K562 (cell line): ENCODE measurements around the gene IL5.
A peak's percentile ranks its signal among the peaks of the same experiment; 100 is the strongest.

Experiments
- EP300 ChIP-seq: IDR thresholded peaks from 2 replicates; pipeline ENCODE4 v1.6.1; 2012; ENCODE audit warnings: low read length, improper control_type of control experiment
- KDM1A ChIP-seq, 2 experiments: fragments of 450-650 bp; IDR thresholded peaks; 2 replicates each; pipeline ENCODE4 v1.6.1; 2016; ENCODE audit warnings: mild to moderate bottlenecking in 2 of 2
- NFE2 ChIP-seq: IDR thresholded peaks from 2 replicates; pipeline ENCODE4 v1.6.1; 2014; ENCODE audit warnings: antibody characterized with exemption, low read depth
- NR1H2 ChIP-seq: sonication (generic); formaldehyde crosslinking; IDR thresholded peaks from 2 replicates; pipeline ENCODE4 v1.4.0; 2020; ENCODE audit warnings: mild to moderate bottlenecking, missing genetic modification reagents
- NR2C1 ChIP-seq, 2 experiments: fragments of 450-650 bp; IDR thresholded peaks; 2 replicates each; pipeline ENCODE4 v1.6.1; 2017; ENCODE audit warnings: mild to moderate bottlenecking in 2 of 2, antibody characterized with exemption in 1 of 2, inconsistent platforms in 1 of 2, missing compliant biosample characterization in 1 of 2, missing genetic modification characterization in 1 of 2
- ZNF3 ChIP-seq: fragments of 250-450 bp; sonication (Bioruptor Pico); IDR thresholded peaks from 2 replicates; pipeline ENCODE4 v1.5.0; 2021; ENCODE audit warnings: mild to moderate bottlenecking, moderate library complexity
- TF ChIP-seq, protein P1 (sequence below): sonication (generic); formaldehyde crosslinking; IDR thresholded peaks from 2 replicates; pipeline ENCODE4 v1.8.1; 2023; ENCODE audit warnings: mild to moderate bottlenecking, missing genetic modification reagents
- TF ChIP-seq, protein P2 (sequence below): IDR thresholded peaks from 2 replicates; pipeline ENCODE4 v1.6.1; 2016; ENCODE audit warnings: missing genetic modification characterization, missing compliant biosample characterization

DNA sequence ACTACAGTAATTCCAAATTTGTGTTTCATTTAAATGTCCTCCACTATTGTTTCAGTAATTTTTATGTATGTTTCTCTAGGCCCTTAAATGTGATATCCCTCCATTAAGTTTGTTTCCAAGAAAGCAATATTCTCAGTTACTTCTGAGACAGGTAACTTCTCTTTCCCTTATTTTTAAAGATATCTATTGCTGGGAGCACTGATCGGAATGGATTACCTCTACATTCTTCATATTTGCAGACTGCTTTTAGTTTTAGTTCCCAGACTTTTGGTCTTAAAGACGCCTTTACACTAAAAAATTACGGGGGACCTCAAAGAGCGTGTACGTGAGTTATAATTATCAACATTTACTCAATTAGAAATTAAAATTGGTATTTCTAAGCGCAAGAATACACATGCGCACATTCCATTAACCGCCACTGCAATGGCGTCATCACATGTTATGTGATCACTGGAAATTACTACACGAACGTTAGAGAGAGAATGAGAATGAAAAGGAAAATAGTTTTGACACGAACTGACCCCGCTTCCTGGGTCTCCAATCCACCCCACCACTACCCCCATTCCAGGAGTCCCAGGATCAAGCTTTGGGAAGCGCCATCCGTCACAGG is 12.9 kb upstream of the IL5 start:
- TF ChIP-seq ZNF3 (CRISPR knock-in tag) (no peak), EP300 (no peak), NR1H2 (no peak), NR2C1 (IDR thresholded peaks at IDR 0.05) (0 out of 2 replicates have a peak, but pooled peaks have one; percentile 16), NR2C1 (tag; IDR thresholded peaks at IDR 0.05) (no peak), NFE2 (no peak), KDM1A (IDR thresholded peaks at IDR 0.05) (no peak)
- TF ChIP-seq, protein P1, sequence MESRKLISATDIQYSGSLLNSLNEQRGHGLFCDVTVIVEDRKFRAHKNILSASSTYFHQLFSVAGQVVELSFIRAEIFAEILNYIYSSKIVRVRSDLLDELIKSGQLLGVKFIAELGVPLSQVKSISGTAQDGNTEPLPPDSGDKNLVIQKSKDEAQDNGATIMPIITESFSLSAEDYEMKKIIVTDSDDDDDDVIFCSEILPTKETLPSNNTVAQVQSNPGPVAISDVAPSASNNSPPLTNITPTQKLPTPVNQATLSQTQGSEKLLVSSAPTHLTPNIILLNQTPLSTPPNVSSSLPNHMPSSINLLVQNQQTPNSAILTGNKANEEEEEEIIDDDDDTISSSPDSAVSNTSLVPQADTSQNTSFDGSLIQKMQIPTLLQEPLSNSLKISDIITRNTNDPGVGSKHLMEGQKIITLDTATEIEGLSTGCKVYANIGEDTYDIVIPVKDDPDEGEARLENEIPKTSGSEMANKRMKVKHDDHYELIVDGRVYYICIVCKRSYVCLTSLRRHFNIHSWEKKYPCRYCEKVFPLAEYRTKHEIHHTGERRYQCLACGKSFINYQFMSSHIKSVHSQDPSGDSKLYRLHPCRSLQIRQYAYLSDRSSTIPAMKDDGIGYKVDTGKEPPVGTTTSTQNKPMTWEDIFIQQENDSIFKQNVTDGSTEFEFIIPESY, result no peak
- TF ChIP-seq, protein P2, sequence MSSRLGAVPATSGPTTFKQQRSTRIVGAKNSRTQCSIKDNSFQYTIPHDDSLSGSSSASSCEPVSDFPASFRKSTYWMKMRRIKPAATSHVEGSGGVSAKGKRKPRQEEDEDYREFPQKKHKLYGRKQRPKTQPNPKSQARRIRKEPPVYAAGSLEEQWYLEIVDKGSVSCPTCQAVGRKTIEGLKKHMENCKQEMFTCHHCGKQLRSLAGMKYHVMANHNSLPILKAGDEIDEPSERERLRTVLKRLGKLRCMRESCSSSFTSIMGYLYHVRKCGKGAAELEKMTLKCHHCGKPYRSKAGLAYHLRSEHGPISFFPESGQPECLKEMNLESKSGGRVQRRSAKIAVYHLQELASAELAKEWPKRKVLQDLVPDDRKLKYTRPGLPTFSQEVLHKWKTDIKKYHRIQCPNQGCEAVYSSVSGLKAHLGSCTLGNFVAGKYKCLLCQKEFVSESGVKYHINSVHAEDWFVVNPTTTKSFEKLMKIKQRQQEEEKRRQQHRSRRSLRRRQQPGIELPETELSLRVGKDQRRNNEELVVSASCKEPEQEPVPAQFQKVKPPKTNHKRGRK (tag), result no peak
